H1 (cell line): ENCODE measurements around the gene MYH11. TPM values are rescaled to one million over a fixed set of nuclear protein-coding genes. Genes with fewer than 3 reads are reported as not detected.

Experiments used
- CTCF ChIA-PET: fragments of 300-600 bp; sonication (Branson Sonifier 250); formaldehyde crosslinking; loops from one replicate; lab custom pipeline; 2021; ENCODE audit not compliant: partially characterized antibody; lab: Charles Lee
- POLR2A ChIA-PET: fragments of 300-600 bp; sonication (Branson Sonifier 250); formaldehyde crosslinking; loops from one replicate; lab custom pipeline; 2021; ENCODE audit warnings: inconsistent platforms; ENCODE audit not compliant: partially characterized antibody; lab: Charles Lee
- DNase-seq, 2 experiments: peaks; one replicate each; pipeline versions ENCODE4 v3.0.0 to v3.0.0-alpha.2; 2010 to 2022; ENCODE audit warnings: low spot score in 2 of 2, low read depth in 1 of 2, mixed read lengths in 1 of 2
- FAIRE-seq: peaks from 2 replicates; lab custom pipeline; 2011; peaks lifted over from hg19 to GRCh38; lab: Jason Lieb, UNC
- H2AFZ ChIP-seq: 2 replicates; pipeline ENCODE4 v1.8.1; 2012; ENCODE audit warnings: low read length, inconsistent platforms
- H2AK5ac ChIP-seq: 2 replicates; pipeline ENCODE4 v1.6.1; 2013; ENCODE audit warnings: low read depth, low read length
- H2BK120ac ChIP-seq: replicated peaks from 2 replicates; pipeline ENCODE3; 2013; ENCODE audit warnings: low read depth, low read length, inconsistent platforms
- H2BK12ac ChIP-seq: 2 replicates; pipeline ENCODE4 v1.6.1; 2013; ENCODE audit warnings: low read depth, low read length
- H2BK15ac ChIP-seq: 2 replicates; pipeline ENCODE4 v1.6.1; 2013; ENCODE audit warnings: low read length
- H2BK20ac ChIP-seq: 2 replicates; pipeline ENCODE4 v1.6.1; 2013; ENCODE audit warnings: low read length
- H2BK5ac ChIP-seq: 2 replicates; pipeline ENCODE4 v1.6.1; 2013; ENCODE audit warnings: low read depth, low read length
- H3K14ac ChIP-seq: 2 replicates; pipeline ENCODE4 v1.6.1; 2013; ENCODE audit warnings: inconsistent platforms; ENCODE audit not compliant: insufficient read length
- H3K18ac ChIP-seq: 2 replicates; pipeline ENCODE4 v1.6.1; 2013; ENCODE audit warnings: low read length; ENCODE audit errors: extremely low read depth
- H3K23ac ChIP-seq: 2 replicates; pipeline ENCODE4 v1.6.1; 2013; ENCODE audit warnings: inconsistent platforms; ENCODE audit not compliant: insufficient read length
- H3K23me2 ChIP-seq: 2 replicates; pipeline ENCODE4 v1.6.1; 2013; ENCODE audit warnings: low read depth, low read length
- H3K27ac ChIP-seq: 2 replicates; pipeline ENCODE4 v1.6.1; 2011; ENCODE audit warnings: low read depth, low read length, inconsistent platforms
- H3K27me3 ChIP-seq, 4 experiments: replicated peaks in 1 of 4; 1 replicate in 1 of 4; 2 replicates in 3 of 4; pipeline versions ENCODE4 v1.6.1 to v1.8.1; 2011 to 2013; ENCODE audit warnings: low read length in 3 of 4, mild to moderate bottlenecking in 3 of 4, inconsistent platforms in 2 of 4, mixed read lengths in 2 of 4, moderate library complexity in 1 of 4; ENCODE audit not compliant: control insufficient read depth in 3 of 4, insufficient read depth in 3 of 4; ENCODE audit errors: extremely low read depth in 1 of 4
- H3K36me3 ChIP-seq, 4 experiments: 2 replicates each; pipeline versions ENCODE4 v1.6.1 to v1.8.1; 2011 to 2013; ENCODE audit warnings: mild to moderate bottlenecking in 4 of 4, low read length in 3 of 4, moderate library complexity in 2 of 4, control low read depth in 1 of 4, inconsistent platforms in 1 of 4; ENCODE audit not compliant: insufficient read depth in 4 of 4, control insufficient read depth in 2 of 4
- H3K4ac ChIP-seq: replicated peaks from 2 replicates; pipeline ENCODE3; 2013; ENCODE audit warnings: low read length, low read depth, mixed read lengths, inconsistent platforms; ENCODE audit not compliant: insufficient read length
- H3K4me1 ChIP-seq, 4 experiments: replicated peaks in 1 of 4; 1 replicate in 1 of 4; 2 replicates in 3 of 4; pipeline versions ENCODE4 v1.6.1 to v1.8.1; 2011 to 2013; ENCODE audit warnings: low read length in 3 of 4, inconsistent platforms in 2 of 4, mixed read lengths in 1 of 4; ENCODE audit not compliant: insufficient read depth in 4 of 4, control insufficient read depth in 3 of 4
- H3K4me2 ChIP-seq, 2 experiments: 2 replicates each; pipeline versions ENCODE4 v1.6.1 to v1.8.1; 2011 to 2013; ENCODE audit warnings: low read depth in 2 of 2, low read length in 2 of 2, control low read depth in 1 of 2, inconsistent platforms in 1 of 2, mild to moderate bottlenecking in 1 of 2; ENCODE audit not compliant: insufficient read depth in 1 of 2
- H3K4me3 ChIP-seq, 4 experiments: fragments of 200-600, 300-600 bp in 1 of 4; sonication (generic), shearing (Covaris generic), sonication (Bioruptor Twin) in 1 of 4; 2 replicates each; pipeline versions ENCODE4 v1.5.1 to v1.8.1; 2011 to 2016; ENCODE audit warnings: low read length in 4 of 4, low read depth in 3 of 4, control low read depth in 2 of 4, inconsistent platforms in 2 of 4, mild to moderate bottlenecking in 2 of 4, mixed read lengths in 1 of 4, moderate library complexity in 1 of 4; ENCODE audit not compliant: insufficient read depth in 2 of 4; ENCODE audit errors: extremely low read depth in 1 of 4
- H3K56ac ChIP-seq: replicated peaks from 2 replicates; pipeline ENCODE3; 2013; ENCODE audit warnings: low read depth, mild to moderate bottlenecking, mixed read lengths, low read length, inconsistent platforms; ENCODE audit not compliant: insufficient read length
- H3K79me1 ChIP-seq: 2 replicates; pipeline ENCODE4 v1.6.1; 2013; ENCODE audit warnings: low read depth, low read length, control low read depth
- H3K79me2 ChIP-seq, 2 experiments: 2 replicates each; pipeline versions ENCODE4 v1.6.1 to v1.8.1; 2012 to 2013; ENCODE audit warnings: low read length in 2 of 2, mild to moderate bottlenecking in 2 of 2, inconsistent platforms in 1 of 2; ENCODE audit not compliant: insufficient read depth in 2 of 2, control insufficient read depth in 1 of 2
- H3K9ac ChIP-seq, 4 experiments: replicated peaks in 1 of 4; 1 replicate in 1 of 4; 2 replicates in 3 of 4; pipeline versions ENCODE4 v1.6.1 to v1.8.1; 2011 to 2013; ENCODE audit warnings: low read depth in 3 of 4, low read length in 3 of 4, control low read depth in 2 of 4, mild to moderate bottlenecking in 2 of 4, moderate library complexity in 2 of 4, inconsistent platforms in 1 of 4; ENCODE audit errors: extremely low read depth in 1 of 4
- H3K9me3 ChIP-seq, 2 experiments: 2 replicates each; pipeline versions ENCODE4 v1.6.1 to v1.8.1; 2012 to 2013; ENCODE audit warnings: mild to moderate bottlenecking in 2 of 2, moderate library complexity in 2 of 2, control low read depth in 1 of 2, inconsistent platforms in 1 of 2, low read depth in 1 of 2, low read length in 1 of 2, mixed read lengths in 1 of 2; ENCODE audit not compliant: insufficient read depth in 2 of 2
- H4K20me1 ChIP-seq, 2 experiments: replicated peaks in 1 of 2; 2 replicates each; pipeline versions ENCODE3 to v1.8.1; 2011 to 2013; ENCODE audit warnings: inconsistent platforms in 2 of 2, low read length in 2 of 2, mild to moderate bottlenecking in 1 of 2; ENCODE audit not compliant: insufficient read depth in 2 of 2, control insufficient read depth in 1 of 2
- H4K5ac ChIP-seq: 2 replicates; pipeline ENCODE4 v1.6.1; 2013; ENCODE audit warnings: low read length, low read depth, mixed read lengths, inconsistent platforms; ENCODE audit not compliant: insufficient read length
- H4K8ac ChIP-seq: 2 replicates; pipeline ENCODE4 v1.8.0; 2013; ENCODE audit warnings: mild to moderate bottlenecking, moderate library complexity, low read length, inconsistent platforms; ENCODE audit not compliant: insufficient read depth; ENCODE audit errors: extremely low read depth
- H4K91ac ChIP-seq: replicated peaks from 2 replicates; pipeline ENCODE3; 2013; ENCODE audit warnings: low read length, mixed read lengths, inconsistent platforms; ENCODE audit not compliant: insufficient read length
- CHD1 ChIP-seq: IDR thresholded peaks from 2 replicates; pipeline ENCODE4 v1.6.1; 2012; ENCODE audit warnings: low read depth, low read length, improper control_type of control experiment
- TAF7 ChIP-seq: optimal IDR thresholded peaks from 2 replicates; pipeline ENCODE3; 2011; ENCODE audit warnings: low read depth, mild to moderate bottlenecking, inconsistent platforms, low read length, moderate library complexity, borderline replicate concordance
- WGBS, 2 experiments: shearing (Covaris generic) in 1 of 2; methylation state at CpG; one replicate each; pipeline versions ENCODE4 v1.1.6 to v1.1.7; 2013 to 2015; ENCODE audit warnings: low lambda C conversion rate in 2 of 2, mixed read lengths in 2 of 2, inconsistent platforms in 1 of 2, low coverage in 1 of 2, missing lambda C conversion rate in 1 of 2; ENCODE audit not compliant: insufficient replicate concordance in 2 of 2, insufficient coverage in 1 of 2, insufficient read length in 1 of 2; ENCODE audit errors: extremely low coverage in 1 of 2, missing lambda C conversion rate in 1 of 2; 5-methylcytosine and 5-hydroxymethylcytosine counted together
- polyA plus RNA-seq, 7 experiments: library from polyadenylated mRNA; depleted of rRNA in 3 of 7; stranded (reverse) in 5 of 7; unstranded in 2 of 7; fragments of >200 nt in 5 of 7; fragments of 200-250 nt in 2 of 7; gene quantifications; 1 replicate in 5 of 7; 2 replicates in 1 of 7; 4 replicates in 1 of 7; pipeline versions ENCODE4 v1.2.1 to v1.2.3, GENCODE V29; 2011 to 2013; ENCODE audit warnings: missing spikeins in 2 of 7, mixed read lengths in 2 of 7
- total RNA-seq: library from RNA; stranded (reverse); fragmentation: NEBNext Ultra II Directional; extraction: Animal tissue kit (Norgen Biotek cat#: 25700); gene quantifications from 2 replicates; pipeline ENCODE4 v1.2.1, GENCODE V29; 2021

MYH11 gene
- total and polyA plus RNA-seq, 2 of the 8 experiments (the other 6 are each of a cell fraction or from before 2014, with no cell fraction given): 0.11 to 0.78 TPM

GRCh38 chr16:15770512-15770911 is 86.3 kb downstream of the MYH11 start:
- CTCF ChIA-PET: interaction anchor here (0.6 to 1.2 kb wide), 12 partner anchors 9 to 1423 kb away, joined by 3 to 5 read pairs (median 4); no protein-coding TSS in a partner anchor
- no peak for TF ChIP-seq CHD1
- no peak for TF ChIP-seq TAF7
- H4K8ac ChIP-seq: no peak overlapping the region
- no peak overlapping the region for H3K56ac ChIP-seq
- H2BK120ac ChIP-seq: no peak overlapping the region
- H3K14ac ChIP-seq: no peak overlapping the region
- H2BK15ac ChIP-seq: no peak overlapping the region
- H3K36me3 ChIP-seq: no peaks in the 10 kb centered on the region
- no peak overlapping the region for H3K9ac ChIP-seq
- H3K4me2 ChIP-seq: no peak overlapping the region
- no peak overlapping the region for H3K23ac ChIP-seq
- POLR2A ChIA-PET: interaction anchor here (0.7 to 1.1 kb wide), 2 partner anchors 62 to 118 kb away, joined by 3 read pairs; partner anchors contain the start of gene CEP20
- H3K9me3 ChIP-seq: no peaks in the 10 kb centered on the region
- no peak overlapping the region for H2AFZ ChIP-seq
- no peak overlapping the region for H3K4me3 ChIP-seq
- no peak overlapping the region for H3K27ac ChIP-seq
- H3K18ac ChIP-seq: no peak overlapping the region
- H2AK5ac ChIP-seq: no peak overlapping the region
- no peak overlapping the region for H2BK5ac ChIP-seq
- DNase-seq: no peak
- H3K79me2 ChIP-seq: no peaks in the 10 kb centered on the region
- H2BK12ac ChIP-seq: no peak overlapping the region
- H3K4me1 ChIP-seq: no peaks in the 10 kb centered on the region
- no peak overlapping the region for H3K4ac ChIP-seq
- WGBS, 2 experiments: 74% methylated on average over 3 of the region's 3 CpGs; no CpG with 5 or more reads in 1 of the 2 experiments
- H2BK20ac ChIP-seq: no peak overlapping the region
- no peak overlapping the region for H4K91ac ChIP-seq
- H4K5ac ChIP-seq: no peak overlapping the region
- no peaks in the 10 kb centered on the region for H3K79me1 ChIP-seq
- H3K27me3 ChIP-seq: no peaks in the 10 kb centered on the region
- no peaks in the 10 kb centered on the region for H4K20me1 ChIP-seq
- FAIRE-seq: no peak
- H3K23me2 ChIP-seq: peaks cover 4% of the 10 kb centered on the region; the same call in 1 of the 2 replicates
